Right atrium auricular region (tissue), 2 donors: ENCODE data around the gene LPP. TPM values are rescaled to one million over a fixed set of nuclear protein-coding genes. Genes with fewer than 3 reads are reported as not detected.
A peak's percentile ranks its signal among the peaks of the same experiment; 100 is the strongest.

Experiments
- DNase-seq: peaks from one replicate; pipeline ENCODE4 v3.0.0-alpha.2; 2019; ENCODE audit warnings: low spot score
- H3K27ac ChIP-seq, 2 donors: fragments of 200-600 bp; sonication (generic); 1 replicate in 1 of 2; 2 replicates in 1 of 2; pipeline ENCODE4 v1.5.1; 2016 to 2019
- H3K27me3 ChIP-seq, 2 donors: fragments of 200-600 bp; sonication (generic); one replicate each; pipeline versions ENCODE4 v1.5.1 to v1.6.0; 2017 to 2019
- H3K36me3 ChIP-seq: fragments of 200-600 bp; sonication (generic); one replicate; pipeline ENCODE4 v1.5.1; 2016
- H3K4me1 ChIP-seq, 2 donors: fragments of 200-600 bp; sonication (generic); one replicate each; pipeline versions ENCODE4 v1.5.1 to v1.6.0; 2017 to 2019
- H3K4me3 ChIP-seq, 2 donors: fragments of 200-600 bp; sonication (generic); 1 replicate in 1 of 2; 2 replicates in 1 of 2; pipeline ENCODE4 v1.5.1; 2017 to 2019; ENCODE audit warnings: mild to moderate bottlenecking in 1 of 2, moderate library complexity in 1 of 2
- H3K9me3 ChIP-seq, 2 donors: fragments of 200-600 bp; sonication (generic); one replicate each; pipeline ENCODE4 v1.5.1; 2019
- CTCF ChIP-seq, 2 donors: fragments of 200-600 bp; sonication (generic); IDR thresholded peaks; one replicate each; pipeline ENCODE4 v1.5.1; 2019; ENCODE audit warnings: antibody characterized with exemption in 2 of 2
- total RNA-seq, 2 donors: library from RNA; depleted of rRNA; stranded (reverse); fragments of >200 nt; gene quantifications; one replicate each; pipeline ENCODE4 v1.1.0, GENCODE V29; 2016

LPP gene
- total RNA-seq, 2 donors from 2014 or later = 117 to 186 TPM

GRCh38 chr3:188824566-188824965 is 670.6 kb downstream of the LPP start:
- H3K4me1 ChIP-seq = peaks cover 0 to 52% of the 10 kb centered on the region in 2 donors
- H3K27ac ChIP-seq = no peak overlapping the region
- TF ChIP-seq CTCF (IDR thresholded peaks at IDR 0.05) = no peak
- H3K27me3 ChIP-seq = no peaks in the 10 kb centered on the region
- H3K4me3 ChIP-seq = no peak overlapping the region
- H3K36me3 ChIP-seq = no peaks in the 10 kb centered on the region
- no peaks in the 10 kb centered on the region for H3K9me3 ChIP-seq
- DNase-seq = no peak

GRCh38 chr3:188825901-188826300 is 671.9 kb downstream of the LPP start:
- H3K4me3 ChIP-seq = no peak overlapping the region
- no peaks in the 10 kb centered on the region for H3K9me3 ChIP-seq
- peaks cover 0 to 51% of the 10 kb centered on the region in 2 donors for H3K4me1 ChIP-seq
- no peak for TF ChIP-seq CTCF (IDR thresholded peaks at IDR 0.05)
- no peaks in the 10 kb centered on the region for H3K36me3 ChIP-seq
- no peak overlapping the region for H3K27ac ChIP-seq
- no peaks in the 10 kb centered on the region for H3K27me3 ChIP-seq
- DNase-seq = no peak

- peaks cover 0 to 51% of the 10 kb centered on the region in 2 donors for H3K4me1 ChIP-seq
These were observed 672.6 kb downstream of the LPP start for GRCh38 chr3:188826574-188826973.

GRCh38 chr3:188827103-188827502 is 673.1 kb downstream of the LPP start:
- DNase-seq = no peak
- peak overlapping the region in 1 of 2 donors; percentile 13 for H3K27ac ChIP-seq
- peaks cover 0 to 50% of the 10 kb centered on the region in 2 donors for H3K4me1 ChIP-seq
- H3K9me3 ChIP-seq = no peaks in the 10 kb centered on the region
- no peak overlapping the region for H3K4me3 ChIP-seq
- no peaks in the 10 kb centered on the region for H3K27me3 ChIP-seq
- no peaks in the 10 kb centered on the region for H3K36me3 ChIP-seq
- no peak for TF ChIP-seq CTCF (IDR thresholded peaks at IDR 0.05)

More at GRCh38 chr3:188826574-188826973, 672.6 kb downstream of the LPP start:
- H3K36me3 ChIP-seq = no peaks in the 10 kb centered on the region
- DNase-seq = no peak
- no peak for TF ChIP-seq CTCF (IDR thresholded peaks at IDR 0.05)
- H3K27me3 ChIP-seq = no peaks in the 10 kb centered on the region
- H3K27ac ChIP-seq = no peak overlapping the region
- H3K9me3 ChIP-seq = no peaks in the 10 kb centered on the region
- no peak overlapping the region for H3K4me3 ChIP-seq

GRCh38 chr3:188827576-188827975 is 673.6 kb downstream of the LPP start:
- Histone ChIP-seq H3K9me3 (no peaks in the 10 kb centered on the region), H3K4me1 (peaks cover 0 to 53% of the 10 kb centered on the region in 2 donors), H3K36me3 (no peaks in the 10 kb centered on the region), H3K4me3 (no peak overlapping the region), H3K27me3 (no peaks in the 10 kb centered on the region), H3K27ac (peak overlapping the region in 1 of 2 donors; percentile 13)
- no peak for DNase-seq
- TF ChIP-seq CTCF (IDR thresholded peaks at IDR 0.05) = no peak

- Histone ChIP-seq H3K4me3 (no peak overlapping the region), H3K27me3 (no peaks in the 10 kb centered on the region), H3K9me3 (no peaks in the 10 kb centered on the region), H3K36me3 (no peaks in the 10 kb centered on the region), H3K4me1 (peaks cover 0 to 49% of the 10 kb centered on the region in 2 donors), H3K27ac (no peak overlapping the region)
- no peak for TF ChIP-seq CTCF (IDR thresholded peaks at IDR 0.05)
- DNase-seq = no peak
These were observed 675.2 kb downstream of the LPP start for GRCh38 chr3:188829130-188829529.
